Natural killer cell (primary cell): ENCODE results near the gene PEX26. TPM values are rescaled to one million over a fixed set of nuclear protein-coding genes. Genes with fewer than 3 reads are reported as not detected.
"Not testable (repeated sequence)": the region's sequence is repeated elsewhere in the genome, so short reads cannot be mapped to it uniquely, and the experiment has no call there.

Source experiments
- ATAC-seq, 3 donors: fragments of 150-1000 bp in 2 of 3; fragments of 200-7000 bp in 1 of 3; cut with Tn5 transposase; 1 replicate in 1 of 3; 2 replicates in 2 of 3; pipeline ENCODE4 v1.10.0; 2021; ENCODE audit warnings: mild to moderate bottlenecking in 2 of 3, moderate library complexity in 2 of 3
- DNase-seq, 2 donors: peaks; one replicate each; pipeline versions ENCODE4 v3.0.0 to v3.0.0-alpha.2; 2013 to 2021; ENCODE audit warnings: mixed read lengths in 1 of 2
- H3K27ac ChIP-seq: one replicate; pipeline ENCODE4 v1.5.1; 2013; ENCODE audit warnings: mild to moderate bottlenecking, low read length
- H3K27me3 ChIP-seq: one replicate; pipeline ENCODE4 v1.6.1; 2013; ENCODE audit warnings: low read length; ENCODE audit not compliant: control insufficient read depth, insufficient read depth
- H3K36me3 ChIP-seq: one replicate; pipeline ENCODE4 v1.6.1; 2013; ENCODE audit warnings: low read length; ENCODE audit not compliant: control insufficient read depth, insufficient read depth
- H3K4me1 ChIP-seq: one replicate; pipeline ENCODE4 v1.6.1; 2013; ENCODE audit warnings: low read length; ENCODE audit not compliant: control insufficient read depth, insufficient read depth
- H3K4me3 ChIP-seq: one replicate; pipeline ENCODE4 v1.5.1; 2013; ENCODE audit warnings: low read length
- H3K9me3 ChIP-seq: one replicate; pipeline ENCODE4 v1.6.1; 2013; ENCODE audit warnings: low read length; ENCODE audit not compliant: control insufficient read depth, insufficient read depth
- H3K27ac Mint-ChIP-seq, 2 donors: one replicate each; pipeline ENCODE4 v1.8.0; 2022; ENCODE audit warnings: mild to moderate bottlenecking in 2 of 2, mixed read lengths in 2 of 2, moderate library complexity in 1 of 2
- H3K27me3 Mint-ChIP-seq, 2 donors: one replicate each; pipeline ENCODE4 v1.8.0; 2022; ENCODE audit warnings: low read depth in 2 of 2, mixed read lengths in 2 of 2
- H3K36me3 Mint-ChIP-seq: one replicate; pipeline ENCODE4 v1.8.0; 2022; ENCODE audit warnings: mixed read lengths
- H3K4me1 Mint-ChIP-seq, 2 donors: one replicate each; pipeline ENCODE4 v1.8.0; 2022; ENCODE audit warnings: mixed read lengths in 2 of 2
- H3K4me3 Mint-ChIP-seq: one replicate; pipeline ENCODE4 v1.8.0; 2022; ENCODE audit warnings: mild to moderate bottlenecking, moderate library complexity, mixed read lengths
- H3K9me3 Mint-ChIP-seq, 2 donors: one replicate each; pipeline ENCODE4 v1.8.0; 2022; ENCODE audit warnings: mixed read lengths in 2 of 2
- WGBS: methylation state at CpG from one replicate; pipeline ENCODE4 v1.1.7; 2013; ENCODE audit warnings: missing lambda C conversion rate; ENCODE audit not compliant: insufficient coverage; 5-methylcytosine and 5-hydroxymethylcytosine counted together
- intact Hi-C: fragments of 100-400 bp; cut with micrococcal nuclease; formaldehyde crosslinking; loops from one replicate; pipeline ENCODE4 v1.14.2; 2022
- total RNA-seq, 4 donors: library from RNA; stranded (reverse); fragments of 120-200 nt in 1 of 4; gene quantifications; one replicate each; pipeline versions ENCODE4 v1.2.3 to v1.2.4, GENCODE V29; 2013 to 2022
- TF ChIP-seq, protein P1 (sequence below): fragments of 200-600 bp; IDR thresholded peaks from one replicate; pipeline ENCODE4 v1.8.0; 2022; ENCODE audit warnings: antibody characterized with exemption

PEX26 gene
- total RNA-seq, 3 donors from 2014 or later (not counting 1 experiment from before 2014, with no cell fraction given), result 27.6 to 37.4 (median 31.2) TPM

DNA sequence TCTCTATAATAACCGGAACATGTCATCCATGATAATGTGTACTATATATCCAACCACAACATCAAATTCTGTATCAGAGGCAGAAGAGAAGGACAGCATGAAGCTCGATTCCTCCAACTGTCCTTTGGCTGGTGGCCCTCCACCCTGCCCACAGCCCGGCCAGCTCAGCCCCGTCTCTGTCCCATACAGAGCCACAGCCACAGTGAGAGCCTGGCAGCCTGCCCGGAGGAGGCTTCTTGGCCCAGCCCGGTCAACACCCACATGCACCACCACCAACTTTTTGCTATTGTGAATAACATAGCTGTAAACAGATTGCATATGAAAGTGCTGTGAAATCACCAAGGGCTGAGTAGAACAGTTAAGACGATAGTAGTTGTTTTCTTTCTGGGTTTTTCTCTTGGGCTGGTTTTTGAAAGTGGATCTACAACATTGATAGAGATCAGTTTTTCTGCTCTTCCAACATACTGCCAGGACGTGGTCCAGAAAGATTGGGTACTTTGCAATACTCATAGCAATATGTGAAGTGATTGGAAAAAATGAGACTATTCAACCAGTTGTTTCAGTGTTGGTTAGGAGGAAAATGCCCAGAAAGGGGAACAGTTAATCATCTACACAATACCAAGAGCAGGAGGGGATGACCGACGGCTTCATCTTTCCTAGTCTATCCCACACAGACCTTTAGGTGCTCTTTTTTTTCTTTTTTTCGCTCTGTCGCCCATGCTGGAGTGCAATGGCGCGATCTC, 25.9 kb downstream of the PEX26 start:
- Histone ChIP-seq H3K27ac (no peak overlapping the region), H3K36me3 (peaks cover 6% of the 10 kb centered on the region), H3K4me3 (no peak overlapping the region), H3K9me3 (peaks cover 4% of the 10 kb centered on the region), H3K27me3 (peaks cover 3% of the 10 kb centered on the region), H3K4me1 (no peaks in the 10 kb centered on the region)
- peaks cover 0 to 3% of the 10 kb centered on the region in 2 donors for H3K27me3 Mint-ChIP-seq
- H3K4me3 Mint-ChIP-seq, result no peak overlapping the region
- TF ChIP-seq, protein P1, sequence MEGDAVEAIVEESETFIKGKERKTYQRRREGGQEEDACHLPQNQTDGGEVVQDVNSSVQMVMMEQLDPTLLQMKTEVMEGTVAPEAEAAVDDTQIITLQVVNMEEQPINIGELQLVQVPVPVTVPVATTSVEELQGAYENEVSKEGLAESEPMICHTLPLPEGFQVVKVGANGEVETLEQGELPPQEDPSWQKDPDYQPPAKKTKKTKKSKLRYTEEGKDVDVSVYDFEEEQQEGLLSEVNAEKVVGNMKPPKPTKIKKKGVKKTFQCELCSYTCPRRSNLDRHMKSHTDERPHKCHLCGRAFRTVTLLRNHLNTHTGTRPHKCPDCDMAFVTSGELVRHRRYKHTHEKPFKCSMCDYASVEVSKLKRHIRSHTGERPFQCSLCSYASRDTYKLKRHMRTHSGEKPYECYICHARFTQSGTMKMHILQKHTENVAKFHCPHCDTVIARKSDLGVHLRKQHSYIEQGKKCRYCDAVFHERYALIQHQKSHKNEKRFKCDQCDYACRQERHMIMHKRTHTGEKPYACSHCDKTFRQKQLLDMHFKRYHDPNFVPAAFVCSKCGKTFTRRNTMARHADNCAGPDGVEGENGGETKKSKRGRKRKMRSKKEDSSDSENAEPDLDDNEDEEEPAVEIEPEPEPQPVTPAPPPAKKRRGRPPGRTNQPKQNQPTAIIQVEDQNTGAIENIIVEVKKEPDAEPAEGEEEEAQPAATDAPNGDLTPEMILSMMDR, result no peak
- intact Hi-C loops, result no loop called here
- no peak overlapping the region for H3K27ac Mint-ChIP-seq
- DNase-seq, result no peak
- H3K9me3 Mint-ChIP-seq, result no peaks in the 10 kb centered on the region
- H3K36me3 Mint-ChIP-seq, result peaks cover 13% of the 10 kb centered on the region
- no peak for ATAC-seq
- WGBS, result 82% methylated on average over 11 of the region's 14 CpGs
- H3K4me1 Mint-ChIP-seq, result peaks cover 4 to 5% of the 10 kb centered on the region in 2 donors

DNA sequence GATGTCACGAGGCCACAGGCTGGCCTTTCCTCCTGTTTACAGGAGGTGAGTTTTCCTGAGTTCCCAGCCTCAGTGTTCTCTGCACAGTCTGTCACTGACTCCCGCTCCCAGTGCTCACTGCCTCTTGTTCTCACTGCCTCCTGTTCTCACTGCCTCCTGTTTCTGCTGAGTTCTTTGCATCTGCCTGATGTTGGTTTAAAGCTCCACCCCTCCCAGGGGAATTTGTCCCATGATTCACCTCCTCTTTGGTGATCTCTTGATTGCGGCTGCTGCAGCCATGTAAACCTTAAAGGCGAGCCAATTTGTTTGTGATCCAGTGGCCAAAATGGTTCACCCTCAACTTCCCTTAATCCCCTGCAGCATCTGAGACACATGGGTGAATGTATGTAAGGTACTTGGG, 26.8 kb downstream of the PEX26 start:
- peaks cover 4 to 5% of the 10 kb centered on the region in 2 donors for H3K27me3 Mint-ChIP-seq
- DNase-seq (no peak), ATAC-seq (no peak)
- H3K27ac Mint-ChIP-seq, result no peak overlapping the region
- Histone ChIP-seq H3K4me3 (no peak overlapping the region), H3K36me3 (peaks cover 6% of the 10 kb centered on the region), H3K27ac (no peak overlapping the region), H3K9me3 (peaks cover 4% of the 10 kb centered on the region), H3K27me3 (peaks cover 3% of the 10 kb centered on the region), H3K4me1 (no peaks in the 10 kb centered on the region)
- H3K9me3 Mint-ChIP-seq, result no peaks in the 10 kb centered on the region
- H3K4me3 Mint-ChIP-seq, result no peak overlapping the region
- TF ChIP-seq, protein P1, result no peak
- peaks cover 8% of the 10 kb centered on the region in 2 donors for H3K4me1 Mint-ChIP-seq
- 87% methylated on average over 4 of the region's 4 CpGs for WGBS
- intact Hi-C loops, result no loop called here
- peaks cover 13% of the 10 kb centered on the region for H3K36me3 Mint-ChIP-seq

DNA sequence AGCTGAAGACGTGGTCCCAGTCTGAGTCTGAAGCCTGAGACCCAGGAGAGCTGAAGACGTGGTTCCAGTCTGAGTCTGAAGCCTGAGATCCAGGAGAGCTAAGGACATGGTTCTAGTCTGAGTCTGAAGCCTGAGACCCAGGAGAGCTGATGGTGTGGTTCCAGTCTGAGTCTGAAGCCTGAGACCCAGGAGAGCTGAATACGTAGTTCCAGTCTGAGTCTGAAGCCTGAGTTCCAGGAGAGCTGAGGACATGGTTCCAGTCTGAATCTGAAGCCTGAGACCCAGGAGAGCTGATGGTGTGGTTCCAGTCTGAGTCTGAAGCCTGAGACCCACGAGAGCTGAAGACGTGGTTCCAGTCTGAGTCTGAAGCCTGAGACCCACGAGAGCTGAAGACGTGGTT, 28.2 kb downstream of the PEX26 start:
- H3K27ac Mint-ChIP-seq, result not testable (repeated sequence)
- WGBS, result 71% methylated on average over 6 of the region's 7 CpGs
- peaks cover 12 to 16% of the 10 kb centered on the region in 2 donors for H3K27me3 Mint-ChIP-seq

DNA sequence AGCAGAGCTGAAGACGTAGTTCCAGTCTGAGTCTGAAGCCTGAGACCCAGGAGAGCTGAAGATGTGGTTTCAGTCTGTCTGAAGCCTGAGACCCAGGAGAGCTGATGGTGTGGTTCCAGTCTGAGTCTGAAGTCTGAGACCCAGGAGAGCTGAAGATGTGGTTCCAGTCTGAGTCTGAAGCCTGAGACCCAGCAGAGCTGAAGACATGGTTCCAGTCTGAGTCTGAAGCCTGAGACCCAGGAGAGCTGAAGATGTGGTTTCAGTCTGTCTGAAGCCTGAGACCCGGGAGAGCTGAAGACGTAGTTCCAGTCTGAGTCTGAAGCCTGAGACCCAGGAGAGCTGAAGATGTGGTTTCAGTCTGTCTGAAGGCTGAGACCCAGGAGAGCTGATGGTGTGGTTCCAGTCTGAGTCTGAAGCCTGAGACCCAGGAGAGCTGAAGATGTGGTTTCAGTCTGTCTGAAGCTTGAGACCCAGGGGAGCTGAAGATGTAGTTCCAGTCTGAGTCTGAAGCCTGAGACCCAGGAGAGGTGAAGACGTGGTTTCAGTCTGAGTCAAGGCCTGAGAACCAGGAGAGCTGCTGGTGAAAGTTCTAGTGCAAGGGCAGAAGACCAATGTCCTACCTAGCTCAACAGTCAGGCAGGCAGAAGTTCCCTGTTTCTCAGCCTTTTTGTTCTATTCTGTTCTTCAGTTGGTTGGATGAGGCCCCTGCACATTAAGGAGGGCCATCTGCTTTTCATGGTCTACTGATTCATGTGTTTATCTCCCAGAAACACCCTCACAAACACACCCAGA, 29.0 kb downstream of the PEX26 start:
- WGBS, result 49% methylated on average over 4 of the region's 4 CpGs
- H3K27ac Mint-ChIP-seq, H3K9me3 ChIP-seq, DNase-seq, ATAC-seq, H3K27ac ChIP-seq, H3K4me3 ChIP-seq, H3K36me3 ChIP-seq, intact Hi-C loops, H3K27me3 ChIP-seq, H3K4me3 Mint-ChIP-seq, H3K9me3 Mint-ChIP-seq: not testable (repeated sequence)
- H3K36me3 Mint-ChIP-seq, result peaks cover 13% of the 10 kb centered on the region
- peaks cover 16 to 20% of the 10 kb centered on the region in 2 donors for H3K4me1 Mint-ChIP-seq
- peaks cover 12 to 18% of the 10 kb centered on the region in 2 donors for H3K27me3 Mint-ChIP-seq
- H3K4me1 ChIP-seq, result peaks cover 17% of the 10 kb centered on the region

More for the DNA sequence above, 28.2 kb downstream of the PEX26 start:
- H3K27ac ChIP-seq, H3K4me3 ChIP-seq, H3K9me3 Mint-ChIP-seq, ATAC-seq, H3K4me3 Mint-ChIP-seq, DNase-seq, H3K36me3 ChIP-seq, intact Hi-C loops, H3K27me3 ChIP-seq, H3K9me3 ChIP-seq: not testable (repeated sequence)
- peaks cover 13% of the 10 kb centered on the region for H3K36me3 Mint-ChIP-seq
- peaks cover 16 to 21% of the 10 kb centered on the region in 2 donors for H3K4me1 Mint-ChIP-seq
- peaks cover 11% of the 10 kb centered on the region for H3K4me1 ChIP-seq
